Measurements from ENCODE around the gene SPATA24. TPM values are rescaled to one million over a fixed set of nuclear protein-coding genes. Genes with fewer than 3 reads are reported as not detected.

The SPATA24 gene
- total RNA-seq, 1 donor from 2014 or later: 4.5 TPM

GRCh38 chr5:139371482-139372435 is 32.1 kb downstream of the SPATA24 start:
- Histone ChIP-seq H3K27me3 (no peaks in the 10 kb centered on the region), H3K27ac (no peak overlapping the region), H3K9me3 (no peaks in the 10 kb centered on the region), H3K4me1 (no peaks in the 10 kb centered on the region), H3K36me3 (peaks cover 56% of the 10 kb centered on the region), H3K4me3 (no peak overlapping the region)
- peak; percentile 22 for ATAC-seq
- intact Hi-C loops (cut with DNase I): no loop called here
- no peak for TF ChIP-seq CTCF (IDR thresholded peaks at IDR 0.05)
- no peak for DNase-seq

DNA sequence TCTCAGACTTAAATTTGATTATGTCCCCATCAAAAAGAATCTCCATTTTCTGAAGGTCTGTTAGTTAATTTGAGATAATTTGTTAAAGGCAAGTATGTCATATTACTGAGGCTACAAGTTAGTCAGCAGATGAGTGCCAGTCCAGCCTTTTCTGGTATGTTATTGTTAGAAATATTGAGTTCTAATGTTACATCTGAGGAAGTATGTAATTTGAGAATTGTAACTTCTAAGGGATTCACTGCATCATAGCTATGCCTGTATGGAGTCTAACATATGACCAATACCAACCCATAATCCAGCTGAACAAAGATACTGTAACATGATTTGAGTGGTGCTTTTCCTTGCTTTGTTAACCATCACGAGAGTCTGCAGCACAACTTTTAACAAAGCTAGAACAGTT is 34.7 kb downstream of the SPATA24 start:
- ATAC-seq: no peak
- Histone ChIP-seq H3K27me3 (no peaks in the 10 kb centered on the region), H3K4me3 (no peak overlapping the region), H3K4me1 (no peaks in the 10 kb centered on the region), H3K27ac (no peak overlapping the region), H3K36me3 (peaks cover 82% of the 10 kb centered on the region), H3K9me3 (no peaks in the 10 kb centered on the region)
- intact Hi-C loops (cut with DNase I): no loop called here
- no peak for TF ChIP-seq CTCF (IDR thresholded peaks at IDR 0.05)
- DNase-seq: no peak

- Histone ChIP-seq H3K4me1 (no peaks in the 10 kb centered on the region), H3K9me3 (no peaks in the 10 kb centered on the region), H3K4me3 (no peak overlapping the region), H3K36me3 (peaks cover 87% of the 10 kb centered on the region), H3K27ac (no peak overlapping the region), H3K27me3 (no peaks in the 10 kb centered on the region)
- no peak for DNase-seq
- no peak for ATAC-seq
- intact Hi-C loops (cut with DNase I): no loop called here
- TF ChIP-seq CTCF (IDR thresholded peaks at IDR 0.05): no peak
Measured at GRCh38 chr5:139368613-139369012, 35.3 kb downstream of the SPATA24 start.

GRCh38 chr5:139364466-139364865 is 39.4 kb downstream of the SPATA24 start:
- DNase-seq (no peak), ATAC-seq (no peak)
- no peak for TF ChIP-seq CTCF (IDR thresholded peaks at IDR 0.05)
- H3K4me1 ChIP-seq: no peaks in the 10 kb centered on the region
- no peaks in the 10 kb centered on the region for H3K9me3 ChIP-seq
- H3K27me3 ChIP-seq: no peaks in the 10 kb centered on the region
- no peak overlapping the region for H3K4me3 ChIP-seq
- intact Hi-C loops (cut with DNase I): no loop called here
- no peak overlapping the region for H3K27ac ChIP-seq
- peaks cover 61% of the 10 kb centered on the region for H3K36me3 ChIP-seq

GRCh38 chr5:139363937-139364336 is 40.0 kb downstream of the SPATA24 start:
- H3K4me1 ChIP-seq: no peaks in the 10 kb centered on the region
- H3K27ac ChIP-seq: no peak overlapping the region
- H3K4me3 ChIP-seq: no peak overlapping the region
- H3K9me3 ChIP-seq: no peaks in the 10 kb centered on the region
- intact Hi-C loops (cut with DNase I): no loop called here
- TF ChIP-seq CTCF (IDR thresholded peaks at IDR 0.05): no peak
- DNase-seq: no peak
- peaks cover 56% of the 10 kb centered on the region for H3K36me3 ChIP-seq
- H3K27me3 ChIP-seq: no peaks in the 10 kb centered on the region
- ATAC-seq: no peak

Data from upper lobe of right lung (tissue), 1 donor.